WERI-Rb-1 (cell line): ENCODE results near the gene FOXP3.

Experiments
- DNase-seq: peaks from one replicate; pipeline ENCODE4 v3.0.0-alpha.2; 2020
- H3K27ac ChIP-seq: fragments of 250-450 bp; sonication (Bioruptor Pico); 2 replicates; pipeline ENCODE4 v1.5.1; 2020; ENCODE audit warnings: mild to moderate bottlenecking, moderate library complexity
- H3K27me3 ChIP-seq: fragments of 250-450 bp; sonication (Bioruptor Pico); 2 replicates; pipeline ENCODE4 v1.5.1; 2021; ENCODE audit warnings: mild to moderate bottlenecking, low read depth, moderate library complexity; ENCODE audit not compliant: insufficient read depth, severe bottlenecking
- H3K36me3 ChIP-seq: fragments of 250-450 bp; sonication (Bioruptor Pico); 2 replicates; pipeline ENCODE4 v1.5.1; 2020; ENCODE audit warnings: mild to moderate bottlenecking, moderate library complexity
- H3K4me3 ChIP-seq: 2 replicates; pipeline ENCODE4 v1.5.1; 2011; ENCODE audit warnings: low read depth, mild to moderate bottlenecking, control low read depth, low read length
- H3K9me3 ChIP-seq: fragments of 250-450 bp; sonication (Bioruptor Pico); 2 replicates; pipeline ENCODE4 v1.5.1; 2021; ENCODE audit warnings: mild to moderate bottlenecking, moderate library complexity; ENCODE audit not compliant: severe bottlenecking
- CTCF ChIP-seq: IDR thresholded peaks from 2 replicates; pipeline ENCODE4 v1.5.1; 2011; ENCODE audit warnings: low read depth, mild to moderate bottlenecking, control low read depth, inconsistent platforms, low read length

Gene FOXP3

GRCh38 chrX:49246541-49246940 lies 18.0 kb downstream of the FOXP3 start:
- peaks cover 9% of the 10 kb centered on the region for H3K27me3 ChIP-seq

GRCh38 chrX:49244207-49244606 lies 20.3 kb downstream of the FOXP3 start:
- peaks cover 6% of the 10 kb centered on the region for H3K27me3 ChIP-seq
- TF ChIP-seq CTCF = no peak

More at GRCh38 chrX:49246541-49246940, 18.0 kb downstream of the FOXP3 start:
- H3K9me3 ChIP-seq = no peaks in the 10 kb centered on the region
- TF ChIP-seq CTCF = no peak
- no peak overlapping the region for H3K4me3 ChIP-seq
- DNase-seq = no peak
- no peaks in the 10 kb centered on the region; the same call in 1 of the 2 replicates for H3K36me3 ChIP-seq
- no peak overlapping the region for H3K27ac ChIP-seq

DNA sequence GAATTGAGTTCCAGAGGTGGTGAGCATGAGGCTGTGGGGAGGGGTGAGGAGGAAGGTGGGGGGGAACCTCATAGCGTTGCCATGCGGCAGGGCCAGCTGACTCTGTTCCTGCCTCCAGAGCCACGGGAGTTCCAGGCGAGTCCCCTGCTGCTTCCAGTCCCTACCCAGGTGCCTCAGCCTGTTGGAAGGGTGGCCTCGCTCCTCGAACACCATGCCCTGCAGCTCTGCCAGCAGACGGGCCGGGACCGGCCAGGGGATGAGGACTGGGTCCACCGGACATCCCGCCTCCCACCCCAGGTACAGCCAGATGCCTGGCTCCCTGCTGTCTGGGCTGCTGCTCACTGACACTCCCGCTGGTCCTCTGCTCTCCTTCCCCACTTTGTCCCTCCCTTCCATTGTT lies 21.3 kb downstream of the FOXP3 start:
- Histone ChIP-seq H3K9me3 (no peaks in the 10 kb centered on the region), H3K27me3 (peaks cover 6% of the 10 kb centered on the region), H3K36me3 (no peaks in the 10 kb centered on the region; the same call in 1 of the 2 replicates), H3K4me3 (no peak overlapping the region), H3K27ac (no peak overlapping the region)
- no peak for DNase-seq
- no peak for TF ChIP-seq CTCF

More at GRCh38 chrX:49244207-49244606, 20.3 kb downstream of the FOXP3 start:
- Histone ChIP-seq H3K27ac (no peak overlapping the region), H3K4me3 (no peak overlapping the region), H3K9me3 (no peaks in the 10 kb centered on the region), H3K36me3 (no peaks in the 10 kb centered on the region; the same call in 1 of the 2 replicates)
- no peak for DNase-seq

GRCh38 chrX:49242545-49243066 lies 21.9 kb downstream of the FOXP3 start:
- Histone ChIP-seq H3K27me3 (peaks cover 6% of the 10 kb centered on the region), H3K27ac (no peak overlapping the region), H3K36me3 (no peaks in the 10 kb centered on the region; the same call in 1 of the 2 replicates), H3K4me3 (no peak overlapping the region), H3K9me3 (no peaks in the 10 kb centered on the region)
- no peak for DNase-seq
- TF ChIP-seq CTCF = no peak

- H3K27me3 ChIP-seq = peaks cover 5% of the 10 kb centered on the region
- no peak overlapping the region for H3K27ac ChIP-seq
- no peak for TF ChIP-seq CTCF
- H3K9me3 ChIP-seq = no peaks in the 10 kb centered on the region
- H3K4me3 ChIP-seq = no peak overlapping the region
- DNase-seq = no peak
- H3K36me3 ChIP-seq = no peaks in the 10 kb centered on the region
Measured at GRCh38 chrX:49238735-49239134, 25.8 kb downstream of the FOXP3 start.

GRCh38 chrX:49237060-49237459 lies 27.4 kb downstream of the FOXP3 start:
- DNase-seq = no peak
- Histone ChIP-seq H3K36me3 (no peaks in the 10 kb centered on the region), H3K27ac (no peak overlapping the region), H3K4me3 (no peak overlapping the region), H3K27me3 (peaks cover 5% of the 10 kb centered on the region), H3K9me3 (no peaks in the 10 kb centered on the region)
- no peak for TF ChIP-seq CTCF
